K562 (cell line): Measurements from ENCODE around the gene LPGAT1. TPM values are rescaled to one million over a fixed set of nuclear protein-coding genes. Genes with fewer than 3 reads are reported as not detected.

Source experiments
- ATAC-seq: fragments of 200-7000 bp; cut with Tn5 transposase; 3 replicates; pipeline ENCODE4 v1.9.1; 2020; ENCODE audit warnings: moderate library complexity
- BruUV-seq: library from RNA; stranded (reverse); fragments of 400-500 nt; replicated peaks from 2 replicates; lab custom pipeline; 2021; lab: Mats Ljungman, UMichigan
- CTCF ChIA-PET: fragments of 300-600 bp; formaldehyde crosslinking; extraction: SDS; loops from one replicate; lab custom pipeline; 2021; ENCODE audit warnings: low intra/inter-chr PET ratio; lab: Yijun Ruan, JAX
- POLR2A ChIA-PET: fragments of 300-600, 350-650 bp; sonication (Branson Sonifier 250); formaldehyde crosslinking; extraction: SDS; loops from one replicate; lab custom pipeline; 2021; ENCODE audit warnings: antibody characterized with exemption, inconsistent platforms; lab: Yijun Ruan, JAX
- DNase-seq, 4 experiments: peaks; one replicate each; pipeline versions ENCODE4 v3.0.0 to v3.0.0-alpha.2; 2011 to 2018; ENCODE audit warnings: low spot score in 3 of 4, mixed read lengths in 3 of 4; ENCODE audit errors: extremely low read depth in 1 of 4
- FAIRE-seq: peaks from 2 replicates; lab custom pipeline; 2011; peaks lifted over from hg19 to GRCh38; lab: Jason Lieb, UNC
- H2AFZ ChIP-seq: 2 replicates; pipeline ENCODE4 v1.6.0; 2011; ENCODE audit warnings: low read depth, low read length, control low read depth, inconsistent platforms
- H3K27ac ChIP-seq: fragments of 200-600 bp; 3 replicates; pipeline ENCODE4 v1.8.0; 2011; ENCODE audit warnings: low read depth, mild to moderate bottlenecking, control low read depth, inconsistent platforms, low read length, moderate library complexity, mixed read lengths; ENCODE audit errors: extremely low read depth
- H3K27me3 ChIP-seq, 2 experiments: fragments of 300-600 bp in 1 of 2; 2 replicates in 1 of 2; 3 replicates in 1 of 2; pipeline versions ENCODE4 v1.6.0 to v1.8.0; 2011; ENCODE audit warnings: inconsistent platforms in 2 of 2, low read length in 2 of 2, mild to moderate bottlenecking in 1 of 2, mixed read lengths in 1 of 2, moderate library complexity in 1 of 2; ENCODE audit not compliant: control insufficient read depth in 2 of 2, insufficient read depth in 2 of 2
- H3K36me3 ChIP-seq: fragments of 300-600 bp; 3 replicates; pipeline ENCODE4 v1.8.0; 2011; ENCODE audit warnings: mild to moderate bottlenecking, low read length, inconsistent platforms; ENCODE audit not compliant: control insufficient read depth, insufficient read depth
- H3K4me1 ChIP-seq, 2 experiments: fragments of 200-600 bp in 1 of 2; replicated peaks in 1 of 2; 2 replicates in 1 of 2; 3 replicates in 1 of 2; pipeline versions ENCODE4 v1.5.1 to v1.8.0; 2011; ENCODE audit warnings: inconsistent platforms in 2 of 2, low read length in 2 of 2, mild to moderate bottlenecking in 1 of 2, mixed read lengths in 1 of 2, moderate library complexity in 1 of 2; ENCODE audit not compliant: control insufficient read depth in 2 of 2, insufficient read depth in 2 of 2
- H3K4me2 ChIP-seq: 2 replicates; pipeline ENCODE4 v1.6.1; 2011; ENCODE audit warnings: low read length, control low read depth, inconsistent platforms, mixed read lengths; ENCODE audit not compliant: insufficient read depth
- H3K4me3 ChIP-seq: fragments of 200-600 bp; sonication (generic), shearing (Covaris generic); 2 replicates; pipeline ENCODE4 v1.5.1; 2016; ENCODE audit warnings: control low read depth, inconsistent platforms
- H3K79me2 ChIP-seq: fragments of 200-600 bp; 3 replicates; pipeline ENCODE4 v1.8.0; 2011; ENCODE audit warnings: low read length, inconsistent platforms; ENCODE audit not compliant: control insufficient read depth, insufficient read depth
- H3K9ac ChIP-seq, 2 experiments: 2 replicates each; pipeline versions ENCODE4 v1.6.0 to v1.6.1; 2011; ENCODE audit warnings: low read depth in 2 of 2, low read length in 2 of 2, control low read depth in 1 of 2, inconsistent platforms in 1 of 2, mild to moderate bottlenecking in 1 of 2, mixed read lengths in 1 of 2; ENCODE audit not compliant: insufficient read depth in 1 of 2
- H3K9me1 ChIP-seq: one replicate; pipeline ENCODE4 v1.6.0; 2011; ENCODE audit warnings: inconsistent platforms, mild to moderate bottlenecking, low read length, moderate library complexity; ENCODE audit not compliant: control insufficient read depth, insufficient read depth
- H3K9me3 ChIP-seq: replicated peaks from 2 replicates; pipeline ENCODE4 v1.5.1; 2011; ENCODE audit warnings: low read depth, low read length, inconsistent platforms; ENCODE audit not compliant: control insufficient read depth, insufficient read depth
- H4K20me1 ChIP-seq: replicated peaks from 2 replicates; pipeline ENCODE4 v1.6.1; 2011; ENCODE audit warnings: low read length, inconsistent platforms, mixed read lengths; ENCODE audit not compliant: control insufficient read depth, insufficient read depth
- CBX3 ChIP-seq, 2 experiments: IDR thresholded peaks; 1 replicate in 1 of 2; 2 replicates in 1 of 2; pipeline ENCODE4 v1.6.1; 2012; ENCODE audit warnings: inconsistent platforms in 2 of 2, low read length in 2 of 2, borderline replicate concordance in 1 of 2, control low read depth in 1 of 2
- EP300 ChIP-seq: IDR thresholded peaks from 2 replicates; pipeline ENCODE4 v1.6.1; 2012; ENCODE audit warnings: low read length, improper control_type of control experiment
- ERF ChIP-seq: fragments of 450-650 bp; formaldehyde crosslinking; IDR thresholded peaks from 2 replicates; pipeline ENCODE4 v1.4.0; 2020; ENCODE audit warnings: mild to moderate bottlenecking, mixed read lengths
- ETV5 ChIP-seq: sonication (generic); formaldehyde crosslinking; IDR thresholded peaks from 2 replicates; pipeline ENCODE4 v1.4.0; 2020; ENCODE audit warnings: low read depth, mild to moderate bottlenecking, missing genetic modification reagents
- LCOR ChIP-seq: sonication (generic); formaldehyde crosslinking; IDR thresholded peaks from 2 replicates; pipeline ENCODE4 v1.8.0; 2022; ENCODE audit warnings: mild to moderate bottlenecking, missing genetic modification reagents
- MEIS2 ChIP-seq: fragments of 450-650 bp; IDR thresholded peaks from 2 replicates; pipeline ENCODE4 v1.6.1; 2014; ENCODE audit warnings: mild to moderate bottlenecking; ENCODE audit not compliant: partially characterized antibody
- NUFIP1 ChIP-seq: fragments of 450-650 bp; IDR thresholded peaks from 2 replicates; pipeline ENCODE4 v1.6.1; 2018; ENCODE audit not compliant: partially characterized antibody
- POLR2A ChIP-seq: fragments of 450-650 bp; conservative IDR thresholded peaks from 2 replicates; pipeline ENCODE4 v1.6.1; 2016
- SUPT5H ChIP-seq: fragments of 450-650 bp; IDR thresholded peaks from 2 replicates; pipeline ENCODE4 v1.6.1; 2016
- TCF3 ChIP-seq: sonication (generic); formaldehyde crosslinking; IDR thresholded peaks from 2 replicates; pipeline ENCODE4 v1.4.0; 2020; ENCODE audit warnings: mild to moderate bottlenecking, missing genetic modification reagents
- TGIF2 ChIP-seq: sonication (generic); formaldehyde crosslinking; IDR thresholded peaks from 2 replicates; pipeline ENCODE4 v1.8.1; 2022; ENCODE audit warnings: mild to moderate bottlenecking, missing genetic modification reagents, moderate library complexity
- ZNF174 ChIP-seq: fragments of 250-450 bp; sonication (Bioruptor Pico); IDR thresholded peaks from 2 replicates; pipeline ENCODE4 v1.4.0; 2020; ENCODE audit warnings: mild to moderate bottlenecking
- WGBS: fragments of 100-300 bp; shearing (Covaris generic); methylation state at CpG from one replicate; pipeline ENCODE4 v1.1.6; 2016; ENCODE audit warnings: low coverage, mixed read lengths; ENCODE audit not compliant: insufficient coverage; ENCODE audit errors: missing lambda C conversion rate; 5-methylcytosine and 5-hydroxymethylcytosine counted together
- in situ Hi-C: fragments of 300-500 bp; cut with MboI; formaldehyde crosslinking; loops from 4 replicates; pipeline ENCODE4 v1.15.0; 2018; ENCODE audit warnings: inconsistent platforms, mixed read lengths
- intact Hi-C: fragments of 100-400 bp; cut with micrococcal nuclease; formaldehyde crosslinking; loops from 2 replicates; pipeline ENCODE4 v1.14.2; 2022
- polyA plus RNA-seq, 8 experiments: library from polyadenylated mRNA; depleted of rRNA in 4 of 8; stranded (reverse) in 5 of 8; unstranded in 3 of 8; fragments of >200 nt; fragmentation: Nextera tagmentation in 2 of 8; fragmentation: Illumina TruSeq in 1 of 8; extraction: Ambion mirVana in 2 of 8; extraction: Trizol in 1 of 8; gene quantifications; 2 replicates each; pipeline versions ENCODE4 v1.2.1 to v1.2.3, GENCODE V29; 2011 to 2014; ENCODE audit warnings: inconsistent platforms in 1 of 8, missing spikeins in 1 of 8
- total RNA-seq, 7 experiments: library from RNA; depleted of rRNA in 6 of 7; stranded (reverse); fragments of >200 nt in 6 of 7; fragmentation: Illumina TruSeq in 2 of 7; extraction: Trizol in 2 of 7; gene quantifications; 2 replicates each; pipeline versions ENCODE4 v1.2.1 to v1.2.3, GENCODE V29; 2011 to 2021; ENCODE audit warnings: low replicate concordance in 1 of 7
- TF ChIP-seq, protein P1 (sequence below): sonication (generic); formaldehyde crosslinking; IDR thresholded peaks from 2 replicates; pipeline ENCODE4 v1.8.0; 2023; ENCODE audit warnings: mild to moderate bottlenecking, missing genetic modification reagents
- TF ChIP-seq, protein P2 (sequence below): fragments of 250-450 bp; sonication (Bioruptor Pico); IDR thresholded peaks from 2 replicates; pipeline ENCODE4 v1.5.0; 2021; ENCODE audit warnings: mild to moderate bottlenecking, moderate library complexity
- TF ChIP-seq, protein P3 (sequence below): fragments of 250-450 bp; sonication (Bioruptor Pico); IDR thresholded peaks from 2 replicates; pipeline ENCODE4 v1.5.0; 2020; ENCODE audit warnings: mild to moderate bottlenecking, borderline replicate concordance

The LPGAT1 gene
- total and polyA plus RNA-seq, 9 of the 15 experiments (the other 6 are each of a cell fraction or from before 2014, with no cell fraction given): 5.7 to 31.4 (median 16.3) TPM

DNA sequence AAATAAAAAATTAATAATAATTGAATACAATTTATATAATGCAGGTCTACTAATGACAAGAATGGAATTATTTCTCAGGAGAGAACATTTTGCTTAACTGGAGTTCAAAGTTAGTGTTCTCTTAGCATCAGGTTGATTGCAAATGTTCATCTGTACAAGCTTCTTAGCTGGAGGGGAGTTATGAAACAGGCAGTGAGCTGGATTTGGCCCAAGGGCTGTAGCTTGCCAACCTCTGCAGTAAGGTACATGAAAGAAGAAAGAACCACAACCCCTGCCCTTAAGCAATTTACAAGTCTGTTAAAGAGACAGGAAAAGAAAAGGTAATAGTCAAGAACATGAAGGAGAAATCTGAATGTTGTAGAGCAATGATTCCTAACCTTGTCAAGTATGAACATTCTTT, 17.0 kb downstream of the LPGAT1 start (continued):
- no peak for TF ChIP-seq LCOR
- no peak for TF ChIP-seq CBX3 (IDR thresholded peaks at IDR 0.05; ENCODE audit: borderline replicate concordance in 1 of 2, low read length in 2 of 2)
- TF ChIP-seq, all 486 proteins: peak for 0

DNA sequence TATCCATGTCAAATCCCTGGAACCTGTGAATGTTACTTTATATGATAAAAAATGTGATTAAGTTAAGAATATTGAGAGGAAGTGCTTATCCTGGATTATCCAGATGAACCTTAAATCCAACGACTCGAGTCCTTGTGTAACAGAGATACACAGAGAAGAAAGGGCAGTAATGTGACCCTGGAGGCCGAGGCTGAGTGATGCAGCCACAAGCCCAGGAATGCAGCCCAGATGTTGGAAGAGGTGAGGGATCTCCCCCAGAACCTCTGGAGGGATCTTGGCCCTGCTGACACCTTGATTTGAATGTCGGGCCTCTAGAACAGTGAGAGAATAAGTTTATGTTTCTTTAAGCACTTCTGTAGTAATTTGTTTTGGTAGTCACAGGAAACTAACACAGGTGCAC, 18.0 kb downstream of the LPGAT1 start:
- H4K20me1 ChIP-seq: no peaks in the 10 kb centered on the region
- in situ Hi-C loops (no loop called here), intact Hi-C loops (no loop called here)
- H3K9me1 ChIP-seq: no peaks in the 10 kb centered on the region
- 41% methylated on average over 4 of the region's 4 CpGs for WGBS
- H3K9ac ChIP-seq: no peak overlapping the region
- no peaks in the 10 kb centered on the region for H3K36me3 ChIP-seq
- H3K4me2 ChIP-seq: no peak overlapping the region
- H3K9me3 ChIP-seq: no peaks in the 10 kb centered on the region
- no TSS peak for BruUV-seq
- H3K4me3 ChIP-seq: no peak overlapping the region
- ChIA-PET CTCF (no interaction called here), POLR2A (no interaction called here)
- no peak overlapping the region for H2AFZ ChIP-seq
- no peaks in the 10 kb centered on the region for H3K79me2 ChIP-seq
- no peak overlapping the region for H3K27ac ChIP-seq
- ATAC-seq: peak; percentile 58
- no peaks in the 10 kb centered on the region for H3K4me1 ChIP-seq
- FAIRE-seq: no peak
- no peaks in the 10 kb centered on the region for H3K27me3 ChIP-seq
- DNase-seq: no peak
- TF ChIP-seq ETV5 (CRISPR knock-in tag) (no peak), EP300 (no peak), NUFIP1 (no peak), TGIF2 (CRISPR knock-in tag) (no peak), POLR2A (no peak), ERF (CRISPR knock-in tag) (no peak), MEIS2 (no peak), SUPT5H (no peak), ZNF174 (no peak), TCF3 (CRISPR knock-in tag) (no peak)
- TF ChIP-seq, protein P1, sequence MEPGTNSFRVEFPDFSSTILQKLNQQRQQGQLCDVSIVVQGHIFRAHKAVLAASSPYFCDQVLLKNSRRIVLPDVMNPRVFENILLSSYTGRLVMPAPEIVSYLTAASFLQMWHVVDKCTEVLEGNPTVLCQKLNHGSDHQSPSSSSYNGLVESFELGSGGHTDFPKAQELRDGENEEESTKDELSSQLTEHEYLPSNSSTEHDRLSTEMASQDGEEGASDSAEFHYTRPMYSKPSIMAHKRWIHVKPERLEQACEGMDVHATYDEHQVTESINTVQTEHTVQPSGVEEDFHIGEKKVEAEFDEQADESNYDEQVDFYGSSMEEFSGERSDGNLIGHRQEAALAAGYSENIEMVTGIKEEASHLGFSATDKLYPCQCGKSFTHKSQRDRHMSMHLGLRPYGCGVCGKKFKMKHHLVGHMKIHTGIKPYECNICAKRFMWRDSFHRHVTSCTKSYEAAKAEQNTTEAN (CRISPR knock-in tag): no peak
- TF ChIP-seq, protein P2, sequence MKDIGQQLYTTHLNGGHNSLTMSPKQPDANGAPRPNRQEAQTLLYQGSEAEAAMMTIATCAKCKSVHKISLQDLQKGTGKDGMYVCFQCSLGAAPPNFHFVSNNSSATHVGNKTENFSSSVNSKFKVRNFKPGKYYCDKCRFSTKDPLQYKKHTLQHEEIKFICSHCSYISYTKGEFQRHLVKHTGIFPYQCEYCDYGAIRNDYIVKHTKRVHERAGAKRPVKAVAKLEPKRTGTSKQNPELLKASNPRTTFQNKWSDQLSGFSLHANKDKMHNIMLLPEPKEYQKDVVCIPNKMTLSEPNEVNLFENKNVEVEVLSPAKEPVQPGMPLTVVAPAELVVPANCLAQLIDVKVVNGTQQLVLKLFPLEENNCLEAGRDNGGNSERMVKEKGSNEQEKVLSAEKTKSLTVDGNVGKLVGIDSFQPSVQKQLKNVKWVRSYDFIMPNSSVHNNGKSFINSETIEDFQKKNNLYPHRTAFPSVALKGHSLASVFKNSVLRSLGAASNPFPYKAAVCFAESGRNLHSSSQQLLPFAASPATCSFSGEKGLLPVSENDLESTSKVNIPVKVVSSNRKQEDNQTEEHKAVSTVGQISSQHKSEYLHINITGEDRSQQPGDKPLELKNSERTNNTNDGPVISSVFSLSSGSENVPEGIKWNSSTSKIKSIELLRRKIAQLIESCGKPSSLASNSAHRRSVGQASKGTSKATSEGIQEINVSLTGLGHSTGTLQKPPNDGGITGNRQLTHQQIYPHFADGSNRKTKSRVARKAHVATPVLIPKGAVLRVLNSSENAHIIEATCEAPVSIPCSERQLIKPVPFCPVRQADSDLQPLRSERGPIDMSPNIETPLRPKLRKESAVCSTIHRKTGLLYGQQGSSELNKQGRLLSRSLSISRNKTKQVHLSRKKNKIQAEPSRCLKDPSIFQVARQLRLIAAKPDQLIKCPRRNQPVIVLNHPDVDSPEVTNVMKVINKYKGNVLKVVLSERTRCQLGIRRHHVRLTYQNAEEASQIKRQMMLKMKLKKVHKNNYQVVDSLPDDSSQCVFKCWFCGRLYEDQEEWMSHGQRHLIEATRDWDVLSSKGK (CRISPR knock-in tag): no peak
- TF ChIP-seq, protein P3, sequence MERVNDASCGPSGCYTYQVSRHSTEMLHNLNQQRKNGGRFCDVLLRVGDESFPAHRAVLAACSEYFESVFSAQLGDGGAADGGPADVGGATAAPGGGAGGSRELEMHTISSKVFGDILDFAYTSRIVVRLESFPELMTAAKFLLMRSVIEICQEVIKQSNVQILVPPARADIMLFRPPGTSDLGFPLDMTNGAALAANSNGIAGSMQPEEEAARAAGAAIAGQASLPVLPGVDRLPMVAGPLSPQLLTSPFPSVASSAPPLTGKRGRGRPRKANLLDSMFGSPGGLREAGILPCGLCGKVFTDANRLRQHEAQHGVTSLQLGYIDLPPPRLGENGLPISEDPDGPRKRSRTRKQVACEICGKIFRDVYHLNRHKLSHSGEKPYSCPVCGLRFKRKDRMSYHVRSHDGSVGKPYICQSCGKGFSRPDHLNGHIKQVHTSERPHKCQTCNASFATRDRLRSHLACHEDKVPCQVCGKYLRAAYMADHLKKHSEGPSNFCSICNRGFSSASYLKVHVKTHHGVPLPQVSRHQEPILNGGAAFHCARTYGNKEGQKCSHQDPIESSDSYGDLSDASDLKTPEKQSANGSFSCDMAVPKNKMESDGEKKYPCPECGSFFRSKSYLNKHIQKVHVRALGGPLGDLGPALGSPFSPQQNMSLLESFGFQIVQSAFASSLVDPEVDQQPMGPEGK (CRISPR knock-in tag): no peak
- TF ChIP-seq, all 486 proteins: peak for 0
